GM19351 (cell line): ENCODE measurements around the gene CDH15.
"Not testable (repeated sequence)": the region's sequence is repeated elsewhere in the genome, so short reads cannot be mapped to it uniquely, and the experiment has no call there.

Experiments
- ATAC-seq: cut with Tn5 transposase; IDR thresholded peaks from one replicate; pipeline ENCODE4 v1.9.1; 2021; ENCODE audit warnings: mild to moderate bottlenecking, moderate library complexity; ENCODE audit not compliant: unreplicated experiment

Gene CDH15

DNA sequence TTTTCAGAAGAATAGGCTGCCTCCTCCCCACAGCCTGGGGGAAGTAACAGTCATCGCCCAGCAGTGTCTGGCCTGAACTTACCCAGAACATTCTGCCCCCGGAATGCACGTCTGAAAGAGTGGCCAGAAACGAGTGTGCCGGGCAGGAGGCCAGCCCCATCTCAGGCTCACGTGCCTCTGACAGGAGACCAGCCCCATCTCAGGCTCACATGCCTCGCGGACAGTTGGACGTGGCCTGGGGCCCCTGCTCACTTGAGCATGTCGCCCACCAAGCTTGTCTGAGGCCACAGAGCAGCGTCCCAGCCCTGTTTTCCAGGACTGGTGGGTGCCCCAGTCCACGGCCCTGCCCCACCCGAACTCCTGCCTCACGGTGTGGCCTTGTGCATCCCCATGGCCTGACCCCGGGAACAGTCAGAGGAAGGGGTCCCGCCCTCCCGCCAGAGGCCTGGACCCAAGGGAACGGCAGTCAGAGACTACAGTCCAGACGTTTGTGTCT lies 16.3 kb upstream of the CDH15 start:
- ATAC-seq = no peak

DNA sequence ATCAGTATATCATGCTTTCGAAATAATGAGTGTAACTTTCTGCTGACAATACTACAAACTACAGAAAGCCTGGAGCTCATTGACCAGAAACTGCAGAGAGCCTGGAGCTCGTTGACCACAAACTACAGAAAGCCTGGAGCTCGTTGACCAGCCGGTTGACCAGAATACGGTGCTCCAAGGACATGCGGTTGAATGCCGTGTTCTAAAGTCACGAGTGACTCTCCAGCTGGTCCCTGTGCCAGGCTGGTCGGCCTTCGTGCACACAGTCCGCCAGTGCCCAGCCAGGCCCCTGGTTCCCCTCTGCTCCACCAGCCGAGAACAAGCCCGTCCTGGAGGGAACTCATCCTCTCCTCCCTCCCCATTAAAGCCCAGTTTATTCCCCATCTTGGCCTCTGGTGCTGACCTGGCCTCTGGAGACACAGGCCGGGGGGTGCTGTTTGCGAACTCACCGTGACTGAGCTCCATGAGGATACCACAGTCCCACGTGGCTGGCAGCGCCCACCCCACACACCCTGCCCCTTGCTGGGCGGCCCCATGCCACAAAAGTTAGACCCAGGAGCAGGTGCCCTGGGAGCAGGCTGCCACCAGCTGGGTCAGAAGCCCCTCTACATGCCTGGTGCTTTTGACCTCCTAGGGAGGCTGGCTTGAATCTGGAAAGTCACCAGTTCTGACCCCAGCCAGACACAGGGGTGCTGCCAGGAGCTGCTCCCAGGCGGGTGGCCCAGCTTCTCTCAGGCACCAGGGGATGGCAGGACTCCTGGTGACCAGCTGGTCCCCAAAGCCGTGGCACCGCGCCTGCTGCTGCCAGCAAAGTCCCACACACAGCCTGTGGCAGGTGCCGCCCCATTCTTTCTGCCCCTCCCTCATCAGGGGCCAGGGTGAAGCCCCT lies 15.5 kb upstream of the CDH15 start:
- no peak for ATAC-seq

DNA sequence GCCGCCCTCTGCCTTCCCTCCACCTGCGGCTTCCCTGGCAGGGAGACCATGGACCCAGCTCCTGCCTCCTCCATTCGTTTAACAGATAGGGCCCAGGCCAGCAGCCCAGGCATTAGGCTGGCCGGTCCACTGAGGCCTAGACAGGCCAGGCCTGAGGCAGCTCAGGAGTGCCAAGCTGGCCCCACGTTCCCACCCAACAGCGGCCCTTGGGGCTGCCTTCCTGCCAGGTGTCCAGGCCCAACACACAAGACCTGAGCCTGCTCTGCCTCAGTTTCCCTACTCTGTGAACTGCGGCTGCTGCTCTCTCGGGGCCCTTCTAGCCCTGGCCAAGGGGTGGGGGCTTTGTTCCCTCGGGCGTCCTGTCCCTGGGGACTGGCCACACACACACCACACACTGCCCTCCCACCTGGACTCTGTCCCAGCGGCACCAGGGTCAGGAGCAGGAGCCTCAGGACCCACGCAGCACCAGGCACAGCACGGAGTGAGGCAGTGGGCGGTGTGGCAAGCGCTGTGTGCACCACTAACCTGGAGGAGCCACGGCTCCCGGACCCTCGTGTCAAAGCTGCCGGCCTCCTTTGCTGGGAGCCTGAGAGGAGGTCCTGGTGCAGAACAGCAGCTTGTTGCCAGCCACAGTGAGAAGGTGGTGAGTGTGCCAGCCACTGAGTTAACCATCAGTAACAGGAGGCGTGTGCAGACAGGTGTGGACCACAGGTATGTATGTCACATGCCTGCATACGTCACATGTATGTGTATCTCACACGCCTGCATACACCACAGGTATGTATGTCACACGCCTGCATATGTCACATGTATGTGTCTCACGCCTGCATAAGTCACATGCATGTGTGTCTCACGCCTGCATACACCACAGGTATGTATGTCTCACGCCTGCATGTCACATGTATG lies 14.6 kb upstream of the CDH15 start:
- no peak for ATAC-seq

DNA sequence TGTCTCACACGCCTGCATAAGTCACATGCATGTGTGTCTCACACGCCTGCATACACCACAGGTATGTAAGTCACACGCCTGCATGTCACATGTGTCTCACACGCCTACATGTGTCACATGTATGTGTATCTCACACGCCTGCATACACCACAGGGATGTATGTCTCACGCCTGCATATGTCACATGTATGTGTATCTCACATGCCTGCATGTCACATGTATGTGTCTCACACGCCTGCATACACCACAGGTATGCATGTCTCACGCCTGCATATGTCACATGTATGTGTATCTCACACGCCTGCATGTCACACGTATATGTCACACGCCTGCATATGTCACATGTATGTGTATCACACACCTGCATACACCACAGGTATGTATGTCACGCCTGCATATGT lies 13.8 kb upstream of the CDH15 start:
- no peak for ATAC-seq

DNA sequence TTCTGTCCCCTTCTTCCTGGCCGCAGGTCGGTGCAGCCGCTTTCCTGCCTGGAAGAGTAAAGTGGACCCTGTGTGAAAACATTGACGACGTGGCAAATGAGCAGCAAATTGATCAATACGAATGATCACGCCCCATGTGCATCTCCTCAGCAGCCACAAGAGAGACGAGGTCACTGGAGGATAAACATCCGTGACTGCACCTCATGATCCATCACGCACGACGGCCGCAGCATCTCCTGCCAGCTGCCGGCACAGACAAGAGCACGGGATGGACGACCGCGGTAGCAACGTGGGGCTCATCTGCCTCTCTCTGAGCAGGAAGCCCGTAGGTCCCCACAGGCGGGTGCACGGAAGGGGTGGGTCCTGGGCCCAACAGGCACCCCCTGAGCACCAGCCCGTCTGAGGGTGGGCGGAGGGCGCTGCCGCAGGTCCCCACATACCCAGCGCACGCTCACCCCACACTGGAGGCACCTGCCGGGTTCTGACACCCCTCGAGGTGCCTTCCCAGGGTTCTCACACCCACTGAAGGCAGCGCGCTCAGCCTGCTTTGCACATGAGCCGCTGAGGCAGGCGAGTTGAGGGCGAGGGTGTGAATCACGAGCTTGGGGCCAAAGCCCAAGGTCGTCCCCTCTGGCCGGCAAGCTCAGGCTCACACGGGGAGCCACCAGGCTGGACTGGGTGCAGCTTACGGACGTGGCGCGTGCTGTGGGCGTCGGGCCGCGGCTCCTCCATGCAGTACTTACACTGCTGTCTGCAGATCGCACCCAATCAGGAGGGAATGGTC lies 12.3 kb upstream of the CDH15 start:
- ATAC-seq = no peak

DNA sequence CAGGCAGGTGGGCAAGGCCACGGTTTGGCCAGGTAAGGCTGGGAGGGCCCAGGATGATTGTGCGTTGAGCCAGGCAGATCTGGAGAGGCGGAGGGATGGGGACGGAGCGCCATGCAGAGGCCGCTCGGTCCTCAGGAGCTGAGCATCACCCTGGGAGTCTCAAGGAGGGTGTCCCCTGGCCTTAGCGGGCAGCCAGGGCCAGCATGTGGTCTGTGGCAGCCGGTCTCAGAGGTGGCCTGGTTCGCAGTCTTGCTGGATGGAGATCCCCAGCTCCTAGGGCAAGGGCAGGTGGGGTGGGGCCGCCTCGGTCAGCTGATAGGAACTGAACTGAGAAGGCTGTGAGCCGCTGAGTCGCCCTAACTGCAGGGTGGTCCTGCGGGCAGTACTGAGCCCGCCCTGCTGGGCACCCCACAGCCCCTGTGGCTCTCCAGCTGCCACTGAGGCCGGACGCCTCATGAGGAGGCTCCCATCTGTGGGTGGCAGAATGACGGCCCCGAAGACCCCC lies 11.6 kb upstream of the CDH15 start:
- ATAC-seq = no peak

DNA sequence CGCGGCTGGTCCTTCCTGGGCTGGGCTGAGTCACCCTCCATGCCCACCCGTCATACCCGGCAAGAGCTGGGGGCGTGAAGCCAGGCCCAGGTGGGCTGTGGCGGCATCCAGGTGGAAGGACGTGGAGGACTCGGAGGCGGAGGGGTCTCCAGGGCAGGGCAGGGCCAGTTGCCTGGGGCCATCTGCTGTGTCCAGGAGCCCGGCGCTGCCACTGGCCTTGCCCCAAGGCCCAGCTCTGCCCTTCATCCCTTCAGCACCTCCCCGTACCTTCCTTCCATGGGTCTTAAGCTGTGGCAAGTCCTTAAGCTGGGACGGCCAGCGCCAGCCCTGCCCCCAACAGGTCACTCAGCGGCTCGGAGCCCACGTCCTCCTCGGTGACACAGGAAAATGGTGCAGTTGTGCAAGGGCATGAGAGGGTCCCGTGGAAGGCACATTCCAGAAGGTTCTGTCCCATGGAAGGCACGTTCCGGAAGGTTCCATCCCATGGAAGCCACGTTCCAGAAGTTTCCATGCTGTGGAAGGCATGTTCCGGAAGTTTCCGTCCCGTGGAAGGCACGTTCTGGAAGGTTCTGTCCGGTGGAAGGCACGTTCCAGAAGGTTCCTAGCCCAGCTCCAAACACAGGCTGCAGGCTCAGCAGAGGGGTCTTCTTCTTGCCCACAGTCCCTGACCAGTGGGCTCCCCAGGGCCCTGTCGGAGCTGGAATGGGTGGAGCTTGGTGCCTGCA lies 10.4 kb upstream of the CDH15 start:
- no peak for ATAC-seq

DNA sequence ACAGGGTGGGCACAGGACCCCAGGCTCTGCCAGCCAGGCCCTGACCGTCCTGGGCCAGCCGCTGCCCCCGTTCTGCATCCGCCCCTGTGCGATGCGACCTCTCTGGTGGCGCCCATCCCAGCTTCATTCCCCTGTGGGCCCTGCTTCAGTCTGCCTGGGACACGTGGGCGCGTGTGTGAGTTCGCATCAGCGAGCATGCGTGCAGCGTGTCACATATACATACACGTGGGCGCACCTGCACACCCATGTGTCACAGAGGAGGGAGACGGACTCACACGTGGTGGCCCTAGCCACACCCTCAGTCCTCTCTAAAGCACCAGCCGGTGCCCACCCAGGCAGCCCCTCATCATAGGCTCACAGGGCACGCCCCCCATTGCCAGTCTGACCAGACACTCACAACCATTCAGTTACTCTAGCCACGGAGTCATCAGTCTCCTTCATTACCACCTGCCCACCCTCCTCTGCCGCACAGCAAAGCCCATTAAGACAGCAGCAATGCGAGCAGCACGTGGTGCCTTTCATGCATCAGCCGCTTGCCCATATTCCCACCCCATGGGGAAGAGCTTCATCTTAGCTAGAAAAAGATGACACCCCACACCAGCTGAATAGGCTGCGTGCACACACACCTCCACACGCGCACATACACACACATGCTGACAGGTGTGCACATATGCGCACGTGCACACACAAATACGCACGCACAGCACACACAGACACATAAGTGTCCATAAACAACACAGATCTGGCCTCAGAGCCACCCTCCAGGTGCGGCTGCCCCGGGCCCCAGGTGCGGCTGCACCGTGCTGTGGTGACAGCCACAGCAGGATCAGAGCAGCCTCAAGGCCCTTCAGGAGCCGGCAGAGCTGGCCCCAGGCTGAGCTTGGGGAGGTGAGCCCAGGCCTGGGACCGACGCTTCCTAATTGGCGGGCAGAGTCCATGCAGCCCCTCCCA lies 9.5 kb upstream of the CDH15 start:
- no peak for ATAC-seq

DNA sequence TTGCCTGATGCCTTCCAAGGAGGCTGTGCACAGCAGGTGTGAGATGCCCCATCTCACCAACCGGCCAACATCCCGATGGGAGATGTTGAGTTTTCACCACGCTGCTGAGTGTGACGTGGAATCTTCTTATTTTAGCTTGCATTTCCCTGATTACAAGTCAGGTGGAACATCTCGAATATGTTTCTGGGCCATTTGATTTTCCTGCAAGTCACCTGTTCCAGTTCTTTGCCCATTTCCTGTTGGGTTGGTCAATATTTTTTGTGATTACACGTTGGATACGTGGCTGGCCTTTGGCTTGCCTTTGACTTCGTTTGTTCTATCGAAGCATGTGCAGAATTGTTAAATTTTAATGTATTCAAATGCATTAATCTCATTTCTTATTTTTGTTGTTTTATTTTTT lies 8.3 kb upstream of the CDH15 start:
- no peak for ATAC-seq

DNA sequence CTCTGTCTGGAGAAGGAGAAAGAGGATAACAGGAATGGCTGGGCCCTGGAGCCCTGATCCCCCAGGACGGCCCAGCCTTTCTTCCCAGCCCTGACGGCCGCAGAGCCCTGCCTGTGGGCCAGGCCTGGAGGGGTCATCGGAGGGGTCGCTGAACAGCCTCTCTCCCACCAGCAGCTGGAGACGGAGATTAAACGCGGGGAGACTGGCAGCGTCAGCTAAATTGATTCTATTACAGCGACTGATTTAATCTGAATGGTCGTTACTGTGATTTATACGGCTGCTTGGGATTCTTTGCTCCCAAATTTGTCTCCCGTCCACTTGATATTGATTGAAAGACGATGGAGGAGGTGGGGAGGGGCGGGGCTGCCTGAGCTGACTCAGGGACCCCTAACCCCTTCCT lies 7.1 kb upstream of the CDH15 start:
- no peak for ATAC-seq

DNA sequence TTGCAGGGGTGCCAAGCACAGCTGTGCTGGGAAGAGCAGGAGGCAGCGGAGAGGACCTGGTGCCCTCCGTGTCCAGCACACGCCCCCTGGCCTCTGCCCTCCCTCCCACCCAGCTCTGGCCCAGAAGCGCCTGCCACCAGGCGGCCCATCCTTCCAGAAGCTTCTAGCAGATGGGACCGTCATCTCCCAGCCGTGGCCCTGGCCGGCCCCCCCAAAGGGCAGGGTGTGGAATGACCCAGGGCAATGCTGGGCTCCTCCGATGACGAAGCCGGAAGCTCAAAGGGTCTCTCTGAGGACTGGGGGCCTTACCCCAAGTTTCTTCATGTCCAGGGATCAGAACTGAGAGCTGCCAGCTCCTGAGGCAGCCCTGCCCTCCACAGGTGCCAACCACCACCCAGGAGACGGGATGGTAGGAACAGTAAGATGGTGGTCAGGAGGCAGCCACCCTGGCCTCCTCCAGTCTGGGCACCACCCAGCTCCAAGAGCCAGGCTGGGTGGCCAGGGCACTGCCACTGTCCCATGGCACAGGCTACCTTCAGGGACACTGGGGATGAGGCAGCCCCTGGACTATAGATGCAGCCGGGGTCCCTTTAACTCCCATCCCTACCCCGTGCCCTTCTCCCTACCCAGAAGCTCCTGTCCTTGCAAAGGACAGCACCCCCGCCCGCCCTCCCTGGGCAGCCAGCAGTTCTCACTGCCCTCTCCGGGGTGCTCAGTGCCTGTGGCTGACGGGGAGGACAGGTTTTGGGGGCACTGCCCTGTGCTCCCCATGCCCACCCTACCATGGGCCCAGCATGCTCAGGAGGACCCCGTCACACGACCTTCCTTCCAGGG lies 6.5 kb upstream of the CDH15 start:
- no peak for ATAC-seq

DNA sequence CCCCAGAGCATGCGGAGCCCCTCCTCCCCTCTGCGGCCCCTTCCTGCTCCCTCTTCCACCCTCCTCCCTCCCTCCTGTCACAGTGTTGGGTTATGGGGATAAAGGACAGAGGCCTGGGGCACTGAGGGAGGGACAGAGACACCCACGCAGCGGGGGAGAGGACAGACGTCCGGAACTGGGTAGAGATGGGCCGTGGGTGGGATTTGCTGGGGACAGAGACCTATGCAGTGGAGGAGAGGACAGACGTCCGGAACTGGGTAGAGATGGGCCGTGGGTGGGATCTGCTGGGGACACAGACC lies 5.9 kb upstream of the CDH15 start:
- not testable (repeated sequence) for ATAC-seq

DNA sequence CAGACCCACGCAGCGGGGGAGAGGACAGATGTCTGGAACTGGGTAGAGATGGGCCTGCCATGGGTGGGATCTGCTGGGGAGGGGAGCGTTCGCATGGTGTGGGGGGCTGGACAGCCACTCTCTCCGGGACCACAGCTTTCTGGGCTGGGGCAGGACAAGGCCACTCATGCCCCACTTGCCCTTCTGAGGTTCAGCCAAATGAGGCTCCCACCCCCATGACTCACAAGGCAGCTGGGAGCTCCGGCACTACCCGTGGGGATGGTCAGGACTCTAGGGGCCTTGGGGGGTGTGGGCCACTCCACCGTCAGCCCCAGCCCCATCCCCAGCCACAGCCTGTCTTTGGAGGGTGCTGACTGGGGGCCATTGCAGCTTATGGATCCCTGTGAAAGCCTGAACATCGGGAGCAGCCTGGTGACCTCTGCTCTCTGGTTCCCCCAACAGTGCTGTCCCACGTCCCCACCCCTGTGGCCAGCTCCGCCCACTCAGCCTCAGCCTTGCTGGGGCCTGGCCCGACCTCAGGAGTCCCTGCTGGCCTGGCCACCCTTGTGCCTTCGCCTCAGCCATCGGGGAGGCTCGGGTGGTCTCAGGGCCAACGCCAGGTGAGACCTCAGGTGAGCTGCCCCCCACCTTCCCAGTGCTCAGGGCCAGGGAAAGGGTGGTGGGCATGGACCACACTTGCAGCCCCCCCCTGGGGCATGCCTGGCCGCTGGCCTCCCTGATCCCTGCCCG lies 4.7 kb upstream of the CDH15 start:
- ATAC-seq = no peak

DNA sequence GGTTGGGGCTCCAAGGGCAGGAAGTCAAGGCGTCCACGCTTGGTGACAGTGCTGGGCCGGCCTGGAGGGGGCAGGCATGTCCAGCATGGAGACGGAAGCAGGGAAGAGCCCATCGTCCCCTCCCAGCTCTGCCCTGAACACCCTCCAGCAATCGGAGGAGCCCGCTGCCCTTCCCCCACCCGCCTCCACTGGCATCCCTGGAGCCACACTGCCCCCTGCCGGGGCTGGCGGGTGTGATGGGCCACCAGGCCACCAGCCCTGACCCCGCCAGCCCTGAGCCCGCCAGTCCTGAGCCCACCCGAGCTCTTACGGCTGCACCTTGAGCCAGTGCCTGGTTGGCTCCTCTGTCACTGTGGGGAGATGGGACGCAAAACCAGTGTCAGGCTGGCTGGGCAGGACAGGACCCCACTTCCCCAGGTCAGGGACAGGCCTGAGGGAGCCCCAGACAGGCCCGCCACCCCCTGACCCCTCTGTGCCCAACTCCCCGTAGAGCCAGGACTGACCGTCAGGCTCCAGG lies 4.1 kb upstream of the CDH15 start:
- ATAC-seq = no peak

DNA sequence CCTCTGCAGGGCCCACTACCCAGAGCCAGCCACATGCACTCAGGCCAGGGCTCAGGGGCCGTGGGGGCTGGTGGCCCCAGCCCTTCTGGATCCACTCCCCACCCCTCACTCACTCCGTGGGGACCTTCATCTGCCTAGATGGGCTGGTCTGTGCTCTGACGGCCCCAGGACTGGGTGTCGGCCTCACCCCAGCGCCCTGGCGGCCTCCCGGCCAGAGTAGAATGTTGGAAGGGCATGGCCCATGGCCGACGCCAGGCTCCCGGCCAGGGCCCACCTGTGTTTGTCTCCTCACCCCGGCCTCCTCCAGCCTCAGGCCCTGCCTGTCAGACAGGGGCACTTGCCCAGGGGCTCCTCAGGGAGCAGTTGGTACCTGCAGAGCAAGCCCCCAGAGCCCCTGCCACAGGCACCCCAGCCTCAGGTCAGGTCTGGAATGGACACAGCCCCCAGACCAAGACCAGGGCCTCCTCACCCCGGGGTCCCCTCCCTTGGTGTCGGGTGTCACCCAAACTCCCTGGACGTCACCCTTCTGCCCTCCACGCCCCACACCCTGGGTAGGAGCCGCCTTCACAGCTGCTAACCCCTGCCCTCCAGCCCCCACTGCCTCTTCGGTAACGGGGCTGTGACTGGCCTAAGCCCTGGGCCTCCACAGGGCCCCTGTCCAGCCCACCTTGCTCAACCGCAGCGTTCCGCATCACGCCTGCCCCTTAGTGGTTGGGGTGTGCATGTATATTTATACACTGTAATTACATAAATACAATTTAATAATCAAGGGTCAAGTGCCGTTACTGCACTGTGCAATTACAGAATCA lies 3.0 kb upstream of the CDH15 start:
- ATAC-seq = no peak

DNA sequence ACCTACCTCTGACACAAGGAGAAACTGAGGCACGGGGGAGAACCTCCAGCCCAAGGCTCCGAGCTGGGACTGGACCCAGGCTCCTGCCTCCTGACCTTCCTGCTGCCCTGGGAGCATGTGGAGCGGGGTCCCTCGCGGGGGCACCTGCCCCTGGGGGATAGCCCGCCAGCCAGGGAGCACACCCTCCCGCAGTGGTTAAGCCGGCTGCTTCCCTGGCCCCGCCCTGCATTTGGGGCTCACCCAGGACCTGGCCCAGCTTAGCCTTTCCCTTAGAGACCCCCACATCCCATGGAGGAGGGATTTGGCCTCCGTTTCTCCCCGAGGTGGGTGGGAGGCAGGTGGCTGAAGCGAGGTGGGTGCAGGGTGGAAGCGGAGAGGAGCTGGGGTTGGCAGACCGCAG lies 1.8 kb upstream of the CDH15 start:
- no peak for ATAC-seq
